Measurements from ENCODE around the gene SEC14L6. TPM values are rescaled to one million over a fixed set of nuclear protein-coding genes. Genes with fewer than 3 reads are reported as not detected.

SEC14L6 gene
- total and polyA plus RNA-seq, 9 of the 15 experiments (the other 6 are each of a cell fraction or from before 2014, with no cell fraction given): 0.29 to 6.1 (median 1.9) TPM

- TF ChIP-seq TSC22D4 (tag; IDR thresholded peaks at IDR 0.05) (no peak), TEAD2 (tag; IDR thresholded peaks at IDR 0.05) (no peak), ZNF282 (CRISPR knock-in tag; IDR thresholded peaks at IDR 0.05) (no peak), KDM4B (IDR thresholded peaks at IDR 0.05; ENCODE audit: borderline replicate concordance in 2 of 2, low read depth in 1 of 2) (no peak), ZKSCAN3 (CRISPR knock-in tag; IDR thresholded peaks at IDR 0.05) (no peak), DDX20 (tag; IDR thresholded peaks at IDR 0.05; ENCODE audit: low read depth) (no peak), ZNF699 (CRISPR knock-in tag; IDR thresholded peaks at IDR 0.05; ENCODE audit: insufficient replicate concordance) (no peak), SIN3A (IDR thresholded peaks at IDR 0.05; ENCODE audit: borderline replicate concordance in 2 of 2, control insufficient read depth in 1 of 2, low read depth in 2 of 2, low read length in 2 of 2) (peak; percentile 92), WHSC1 (IDR thresholded peaks at IDR 0.05; ENCODE audit: low read length) (no peak), ERF (CRISPR knock-in tag; IDR thresholded peaks at IDR 0.05) (no peak), ZNF561 (CRISPR knock-in tag; conservative IDR thresholded peaks at IDR 0.05) (no peak), CTCF (IDR thresholded peaks at IDR 0.05 in 2 of 3, conservative IDR thresholded peaks at IDR 0.05 in 1 of 3; ENCODE audit: insufficient read depth in 2 of 3, low read depth in 1 of 3, low read length in 3 of 3) (no peak), ZNF644 (tag; IDR thresholded peaks at IDR 0.05; ENCODE audit: low read depth) (0 out of 2 replicates have a peak, but pooled peaks have one; percentile 60), E2F3 (CRISPR knock-in tag; IDR thresholded peaks at IDR 0.05) (no peak), DLX4 (CRISPR knock-in tag; IDR thresholded peaks at IDR 0.05) (no peak), KAT7 (CRISPR knock-in tag; IDR thresholded peaks at IDR 0.05; ENCODE audit: borderline replicate concordance) (no peak), ZHX1 (conservative IDR thresholded peaks at IDR 0.05; ENCODE audit: low read length) (no peak)
- TF ChIP-seq, protein P1, sequence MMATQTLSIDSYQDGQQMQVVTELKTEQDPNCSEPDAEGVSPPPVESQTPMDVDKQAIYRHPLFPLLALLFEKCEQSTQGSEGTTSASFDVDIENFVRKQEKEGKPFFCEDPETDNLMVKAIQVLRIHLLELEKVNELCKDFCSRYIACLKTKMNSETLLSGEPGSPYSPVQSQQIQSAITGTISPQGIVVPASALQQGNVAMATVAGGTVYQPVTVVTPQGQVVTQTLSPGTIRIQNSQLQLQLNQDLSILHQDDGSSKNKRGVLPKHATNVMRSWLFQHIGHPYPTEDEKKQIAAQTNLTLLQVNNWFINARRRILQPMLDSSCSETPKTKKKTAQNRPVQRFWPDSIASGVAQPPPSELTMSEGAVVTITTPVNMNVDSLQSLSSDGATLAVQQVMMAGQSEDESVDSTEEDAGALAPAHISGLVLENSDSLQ (IDR thresholded peaks at IDR 0.05): no peak
- TF ChIP-seq, protein P2, sequence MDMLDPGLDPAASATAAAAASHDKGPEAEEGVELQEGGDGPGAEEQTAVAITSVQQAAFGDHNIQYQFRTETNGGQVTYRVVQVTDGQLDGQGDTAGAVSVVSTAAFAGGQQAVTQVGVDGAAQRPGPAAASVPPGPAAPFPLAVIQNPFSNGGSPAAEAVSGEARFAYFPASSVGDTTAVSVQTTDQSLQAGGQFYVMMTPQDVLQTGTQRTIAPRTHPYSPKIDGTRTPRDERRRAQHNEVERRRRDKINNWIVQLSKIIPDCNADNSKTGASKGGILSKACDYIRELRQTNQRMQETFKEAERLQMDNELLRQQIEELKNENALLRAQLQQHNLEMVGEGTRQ (CRISPR knock-in tag; IDR thresholded peaks at IDR 0.05): peak; percentile 66; the same call in 1 of the 2 replicates
These were observed 45.2 kb upstream of the SEC14L6 start, which contains the start of gene PES1 (continued) for GRCh38 chr22:30591588-30592359.
